Fibroblast of mammary gland (primary cell): ENCODE results near the gene ITGA1.

Experiments
- DNase-seq: peaks from one replicate; pipeline ENCODE4 v3.0.0-alpha.2; 2010; ENCODE audit warnings: low read depth
- H3K4me3 ChIP-seq: 2 replicates; pipeline ENCODE4 v1.5.1; 2011; ENCODE audit warnings: low read depth, mild to moderate bottlenecking, low read length, moderate library complexity; ENCODE audit not compliant: control insufficient read depth
- TF ChIP-seq, protein P1 (sequence below): conservative IDR thresholded peaks from 2 replicates; pipeline ENCODE4 v1.5.1; 2011; ENCODE audit warnings: low read depth, low read length, inconsistent platforms; ENCODE audit not compliant: control insufficient read depth, insufficient read depth

Gene ITGA1

DNA sequence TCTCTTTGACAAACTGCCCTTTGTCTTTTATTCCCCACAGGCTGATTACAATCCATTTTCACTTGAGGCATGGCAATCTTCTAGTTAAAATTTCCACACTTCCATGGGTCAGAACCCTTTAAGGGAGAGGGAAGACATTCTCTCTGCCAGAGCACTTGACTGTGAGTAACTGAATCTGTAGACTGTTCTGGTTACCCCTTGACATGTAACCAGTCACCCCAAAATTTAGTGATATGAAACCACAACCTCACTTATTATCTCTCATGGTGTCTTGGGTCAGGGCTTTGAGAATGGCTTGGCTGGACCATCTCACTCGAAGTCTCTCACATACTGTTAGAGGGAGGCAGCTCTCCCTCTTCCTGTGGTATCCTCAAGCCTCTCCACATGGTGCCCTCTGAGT is 215.4 kb downstream of the ITGA1 start:
- no peak for DNase-seq
- H3K4me3 ChIP-seq, result no peak overlapping the region
- TF ChIP-seq, protein P1, sequence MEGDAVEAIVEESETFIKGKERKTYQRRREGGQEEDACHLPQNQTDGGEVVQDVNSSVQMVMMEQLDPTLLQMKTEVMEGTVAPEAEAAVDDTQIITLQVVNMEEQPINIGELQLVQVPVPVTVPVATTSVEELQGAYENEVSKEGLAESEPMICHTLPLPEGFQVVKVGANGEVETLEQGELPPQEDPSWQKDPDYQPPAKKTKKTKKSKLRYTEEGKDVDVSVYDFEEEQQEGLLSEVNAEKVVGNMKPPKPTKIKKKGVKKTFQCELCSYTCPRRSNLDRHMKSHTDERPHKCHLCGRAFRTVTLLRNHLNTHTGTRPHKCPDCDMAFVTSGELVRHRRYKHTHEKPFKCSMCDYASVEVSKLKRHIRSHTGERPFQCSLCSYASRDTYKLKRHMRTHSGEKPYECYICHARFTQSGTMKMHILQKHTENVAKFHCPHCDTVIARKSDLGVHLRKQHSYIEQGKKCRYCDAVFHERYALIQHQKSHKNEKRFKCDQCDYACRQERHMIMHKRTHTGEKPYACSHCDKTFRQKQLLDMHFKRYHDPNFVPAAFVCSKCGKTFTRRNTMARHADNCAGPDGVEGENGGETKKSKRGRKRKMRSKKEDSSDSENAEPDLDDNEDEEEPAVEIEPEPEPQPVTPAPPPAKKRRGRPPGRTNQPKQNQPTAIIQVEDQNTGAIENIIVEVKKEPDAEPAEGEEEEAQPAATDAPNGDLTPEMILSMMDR, result no peak

DNA sequence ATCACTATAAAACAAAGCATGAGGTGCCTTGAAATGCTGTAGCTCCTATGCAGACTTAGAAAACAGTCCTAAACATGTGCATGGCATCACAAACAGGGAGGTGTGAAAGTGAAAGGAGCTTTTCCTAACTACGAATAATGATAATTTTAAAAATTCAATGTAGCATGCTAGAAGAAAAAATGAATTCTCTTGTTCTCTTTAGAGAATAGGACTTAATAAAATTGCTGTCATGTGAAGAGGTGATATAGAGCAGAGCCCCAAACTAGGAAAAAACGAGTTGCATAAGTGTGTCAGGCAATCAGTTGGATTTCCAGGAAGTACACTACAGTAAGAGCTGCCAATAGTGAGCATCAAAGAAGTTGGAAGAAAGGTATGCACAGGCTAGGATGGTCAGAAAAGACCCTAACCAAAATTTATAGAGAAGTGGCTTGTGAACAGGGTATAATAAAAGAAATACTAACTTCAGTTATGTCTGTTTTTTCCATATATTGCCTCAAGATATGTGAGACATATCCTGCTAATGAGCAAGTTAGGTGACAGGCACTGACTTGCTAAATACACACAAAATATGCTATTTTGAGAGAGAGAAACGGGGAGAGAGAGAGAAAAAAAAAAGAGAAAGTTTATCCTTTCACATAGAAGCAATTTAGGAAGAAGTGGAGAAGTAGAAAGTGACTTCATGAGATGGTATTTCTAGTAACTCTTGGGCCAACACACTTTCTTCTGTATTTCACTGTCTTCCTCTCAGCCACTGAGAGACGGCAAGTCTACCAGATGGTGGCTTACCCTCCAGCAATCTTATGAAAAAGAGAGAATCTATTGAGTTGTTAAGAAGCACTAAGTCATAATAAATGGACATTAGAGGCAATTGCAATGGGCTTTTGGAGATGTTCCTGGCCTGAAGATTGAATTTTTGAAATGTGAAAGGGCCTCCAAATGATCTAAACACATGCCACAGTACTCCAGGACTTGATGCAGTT is 219.5 kb downstream of the ITGA1 start:
- no peak for DNase-seq

DNA sequence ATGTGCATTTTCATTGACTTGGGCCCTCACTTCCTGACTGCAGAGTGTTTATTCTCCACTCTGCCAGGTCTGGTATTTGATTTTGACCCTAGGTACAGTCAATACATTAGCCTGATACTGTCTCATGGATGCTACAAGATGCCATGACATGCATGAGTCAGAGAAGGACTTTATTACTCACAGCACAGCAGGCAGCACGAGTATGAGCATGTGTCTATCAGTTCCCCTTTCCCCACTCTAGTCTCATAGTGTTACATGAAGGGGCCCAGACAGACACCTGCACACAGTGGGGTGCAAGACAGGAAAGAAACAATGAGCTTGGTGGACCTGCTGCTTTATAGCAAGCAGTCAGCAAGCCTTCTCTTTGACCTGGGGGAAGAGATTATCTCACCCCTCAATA is 221.0 kb downstream of the ITGA1 start:
- no peak overlapping the region for H3K4me3 ChIP-seq
- peak; percentile 80 for DNase-seq
- TF ChIP-seq, protein P1, result no peak

More for the DNA sequence above, 219.5 kb downstream of the ITGA1 start:
- TF ChIP-seq, protein P1, result no peak
- no peak overlapping the region for H3K4me3 ChIP-seq
